Measurements from ENCODE around the gene PRDM7. TPM values are rescaled to one million over a fixed set of nuclear protein-coding genes. Genes with fewer than 3 reads are reported as not detected.

The PRDM7 gene
- total RNA-seq, 1 donor from 2014 or later, result not detected

DNA sequence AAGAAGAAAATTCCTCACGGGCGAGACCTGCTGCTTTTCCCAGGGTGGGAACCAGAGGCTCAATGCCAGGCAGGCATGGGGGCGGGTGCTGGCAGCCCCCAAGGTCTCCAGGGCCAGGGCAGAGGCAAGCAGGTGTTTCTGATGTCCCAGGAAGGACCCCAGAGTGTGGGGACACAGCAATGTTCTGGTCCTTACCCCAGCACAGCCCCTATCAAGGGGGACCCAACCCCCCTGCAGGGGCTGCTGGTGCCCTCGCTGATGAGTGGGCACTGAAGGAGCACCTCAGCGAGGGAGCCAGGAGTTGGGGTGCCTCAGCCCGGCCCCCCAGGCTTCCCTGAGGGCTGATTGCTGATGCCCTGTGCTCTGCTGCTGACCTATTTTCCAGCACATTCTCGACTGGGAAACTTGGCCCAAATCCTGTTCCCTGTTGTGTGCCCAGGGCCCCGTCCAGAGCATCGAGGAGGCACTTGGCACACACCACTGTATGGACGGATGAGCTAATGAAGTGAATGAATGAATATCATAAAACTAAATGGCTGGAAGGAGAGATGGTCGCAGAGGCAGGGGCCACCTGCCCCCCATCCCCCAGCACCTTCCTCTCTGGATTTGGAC is 60.7 kb downstream of the PRDM7 start:
- H3K27ac Mint-ChIP-seq, result no peak overlapping the region
- H3K27me3 Mint-ChIP-seq, result peaks cover 10% of the 10 kb centered on the region
- H3K4me1 Mint-ChIP-seq, result peaks cover 51% of the 10 kb centered on the region
- no peak for ATAC-seq (ENCODE audit: low read depth)
- no peak overlapping the region for H3K4me3 Mint-ChIP-seq
- TF ChIP-seq, protein P1, sequence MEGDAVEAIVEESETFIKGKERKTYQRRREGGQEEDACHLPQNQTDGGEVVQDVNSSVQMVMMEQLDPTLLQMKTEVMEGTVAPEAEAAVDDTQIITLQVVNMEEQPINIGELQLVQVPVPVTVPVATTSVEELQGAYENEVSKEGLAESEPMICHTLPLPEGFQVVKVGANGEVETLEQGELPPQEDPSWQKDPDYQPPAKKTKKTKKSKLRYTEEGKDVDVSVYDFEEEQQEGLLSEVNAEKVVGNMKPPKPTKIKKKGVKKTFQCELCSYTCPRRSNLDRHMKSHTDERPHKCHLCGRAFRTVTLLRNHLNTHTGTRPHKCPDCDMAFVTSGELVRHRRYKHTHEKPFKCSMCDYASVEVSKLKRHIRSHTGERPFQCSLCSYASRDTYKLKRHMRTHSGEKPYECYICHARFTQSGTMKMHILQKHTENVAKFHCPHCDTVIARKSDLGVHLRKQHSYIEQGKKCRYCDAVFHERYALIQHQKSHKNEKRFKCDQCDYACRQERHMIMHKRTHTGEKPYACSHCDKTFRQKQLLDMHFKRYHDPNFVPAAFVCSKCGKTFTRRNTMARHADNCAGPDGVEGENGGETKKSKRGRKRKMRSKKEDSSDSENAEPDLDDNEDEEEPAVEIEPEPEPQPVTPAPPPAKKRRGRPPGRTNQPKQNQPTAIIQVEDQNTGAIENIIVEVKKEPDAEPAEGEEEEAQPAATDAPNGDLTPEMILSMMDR (IDR thresholded peaks at IDR 0.05), result no peak
- no peak for DNase-seq
- CTCF ChIA-PET, result no interaction called here
- intact Hi-C loops (cut with micrococcal nuclease), result no loop called here
- peaks cover 5% of the 10 kb centered on the region for H3K36me3 Mint-ChIP-seq (ENCODE audit: low read depth)
- POLR2A ChIA-PET, result interaction anchor here (0.6 kb wide), 1 partner anchor 9 kb away, joined by 3 read pairs; no protein-coding TSS in a partner anchor
- no peaks in the 10 kb centered on the region for H3K9me3 Mint-ChIP-seq

DNA sequence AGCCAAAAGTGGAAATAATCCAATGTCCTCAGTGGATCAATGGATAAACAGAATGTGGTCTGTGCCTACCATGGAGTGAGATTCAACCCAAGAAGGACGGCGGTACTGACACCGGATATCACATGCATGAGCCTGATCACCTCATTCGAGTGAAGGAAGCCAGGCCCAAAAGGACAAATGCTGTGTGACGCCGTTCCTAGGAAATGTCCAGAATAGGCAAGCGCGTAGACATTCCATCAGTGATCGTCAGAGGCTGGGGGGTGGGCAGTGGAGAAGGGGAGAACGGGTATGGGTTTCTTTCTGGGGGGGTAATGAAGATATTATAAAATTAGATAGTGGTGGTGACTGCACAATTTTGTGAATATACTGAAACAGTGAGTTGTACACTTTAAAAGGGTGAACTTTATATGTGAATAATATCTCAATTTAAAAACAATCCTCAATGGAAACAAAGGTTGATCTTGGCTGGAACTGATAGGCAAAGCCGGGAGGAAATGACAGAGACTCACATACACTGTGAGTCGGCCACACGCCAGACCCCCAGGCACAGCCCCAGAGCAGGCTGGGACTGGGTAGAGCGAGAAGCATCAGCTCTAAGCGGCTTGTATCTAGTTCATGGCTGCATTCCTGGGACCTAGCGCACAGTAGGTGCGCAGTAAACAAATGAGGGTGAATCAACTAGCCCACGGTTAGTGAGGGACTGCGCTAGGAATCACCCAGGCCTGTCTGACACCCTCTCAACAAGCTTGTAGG is 61.4 kb downstream of the PRDM7 start:
- H3K4me3 Mint-ChIP-seq, result no peak overlapping the region
- CTCF ChIA-PET, result no interaction called here
- peaks cover 10% of the 10 kb centered on the region for H3K27me3 Mint-ChIP-seq
- H3K9me3 Mint-ChIP-seq, result no peaks in the 10 kb centered on the region
- no peak for ATAC-seq (ENCODE audit: low read depth)
- POLR2A ChIA-PET, result interaction anchor here (0.6 kb wide), 1 partner anchor 10 kb away, joined by 3 read pairs; no protein-coding TSS in a partner anchor
- TF ChIP-seq, protein P1 (IDR thresholded peaks at IDR 0.05), result no peak
- intact Hi-C loops (cut with micrococcal nuclease), result no loop called here
- no peak overlapping the region for H3K27ac Mint-ChIP-seq
- peaks cover 51% of the 10 kb centered on the region for H3K4me1 Mint-ChIP-seq
- H3K36me3 Mint-ChIP-seq (ENCODE audit: low read depth), result peaks cover 5% of the 10 kb centered on the region
- DNase-seq, result no peak

DNA sequence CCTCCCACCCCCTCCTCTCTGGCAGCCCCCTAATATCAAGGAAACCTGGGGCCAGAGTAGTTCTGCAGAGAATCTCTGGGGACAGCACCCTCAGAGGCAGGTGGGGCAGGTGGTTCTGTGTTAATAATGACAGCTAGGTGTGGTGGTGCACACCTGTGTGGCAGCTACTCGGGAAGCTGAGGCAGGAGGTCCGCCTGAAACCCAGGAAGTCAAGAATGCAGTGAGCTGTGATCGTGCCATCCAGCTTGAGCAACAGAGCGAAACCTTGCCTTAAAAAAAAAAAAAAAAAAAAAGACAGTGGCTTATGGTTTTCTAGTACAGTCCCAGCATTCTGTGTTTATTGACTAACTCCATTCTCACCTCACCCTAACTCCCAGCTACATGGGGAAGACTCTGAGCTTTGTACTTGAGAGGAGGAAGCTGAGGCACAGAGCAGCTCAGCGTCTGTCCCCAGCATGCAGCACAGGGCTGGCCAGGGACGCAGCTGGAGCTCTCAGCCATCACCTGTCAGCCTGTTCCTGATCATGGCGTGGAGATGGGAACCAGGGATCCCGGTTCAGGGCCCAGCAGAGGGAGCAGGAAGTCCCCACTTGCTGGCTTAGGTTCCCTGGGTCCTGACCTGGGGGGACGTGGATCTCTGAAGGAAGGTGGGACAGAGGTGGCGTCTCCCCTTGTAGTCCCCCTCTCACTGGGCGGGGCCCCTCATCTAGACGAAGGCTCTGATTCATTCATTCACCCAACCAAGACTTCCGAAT is 64.0 kb downstream of the PRDM7 start:
- POLR2A ChIA-PET, result interaction anchor here (0.6 kb wide), 1 partner anchor 772 kb away, joined by 10 read pairs; no protein-coding TSS in a partner anchor
- TF ChIP-seq, protein P1 (IDR thresholded peaks at IDR 0.05), result no peak
- intact Hi-C loops (cut with micrococcal nuclease), result no loop called here
- peaks cover 6% of the 10 kb centered on the region for H3K27me3 Mint-ChIP-seq
- no peaks in the 10 kb centered on the region for H3K9me3 Mint-ChIP-seq
- no peak overlapping the region for H3K27ac Mint-ChIP-seq
- DNase-seq, result no peak
- H3K36me3 Mint-ChIP-seq (ENCODE audit: low read depth), result peaks cover 5% of the 10 kb centered on the region
- H3K4me1 Mint-ChIP-seq, result peaks cover 65% of the 10 kb centered on the region
- no peak for ATAC-seq (ENCODE audit: low read depth)
- peak overlapping the region; percentile 57 for H3K4me3 Mint-ChIP-seq
- CTCF ChIA-PET, result no interaction called here

DNA sequence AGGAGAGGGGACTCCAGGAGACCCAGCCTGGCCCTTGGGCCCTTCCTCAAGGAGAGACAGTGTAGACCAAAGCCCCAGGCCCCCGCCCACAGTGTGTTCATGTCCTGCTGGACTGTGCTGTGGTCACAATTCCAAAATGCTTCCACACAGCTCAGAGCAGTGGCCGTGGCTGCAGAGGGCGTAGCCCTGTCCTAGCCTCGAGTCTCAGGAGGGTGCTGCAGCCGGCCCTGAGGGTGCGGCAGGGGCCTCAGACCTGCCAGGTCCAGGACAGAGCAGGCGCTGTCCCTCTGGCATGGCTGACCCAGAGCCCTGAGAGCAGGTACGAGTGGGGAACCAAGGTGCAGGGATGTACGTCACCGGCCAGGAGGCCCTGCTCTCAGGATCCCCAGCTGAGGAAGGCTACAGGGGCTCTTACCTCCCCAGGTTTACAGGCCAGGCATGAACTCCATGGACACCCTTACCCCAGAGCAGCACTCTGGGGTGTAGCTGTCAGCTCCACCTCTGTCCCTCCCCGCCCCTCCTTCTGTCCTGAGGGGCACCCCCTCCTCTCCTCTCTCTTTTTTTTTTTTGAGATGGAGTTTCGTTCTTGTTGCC is 65.1 kb downstream of the PRDM7 start:
- TF ChIP-seq, protein P1 (IDR thresholded peaks at IDR 0.05), result no peak
- no peak for ATAC-seq (ENCODE audit: low read depth)
- CTCF ChIA-PET, result no interaction called here
- POLR2A ChIA-PET, result interaction anchor here (0.7 kb wide), 1 partner anchor 1480 kb away, joined by 3 read pairs; no protein-coding TSS in a partner anchor
- Mint-ChIP-seq H3K4me1 (peaks cover 73% of the 10 kb centered on the region), H3K4me3 (no peak overlapping the region), H3K36me3 (ENCODE audit: low read depth) (peaks cover 5% of the 10 kb centered on the region), H3K9me3 (no peaks in the 10 kb centered on the region), H3K27me3 (peaks cover 6% of the 10 kb centered on the region), H3K27ac (no peak overlapping the region)
- intact Hi-C loops (cut with micrococcal nuclease), result no loop called here
- DNase-seq, result no peak

Data from activated B cell treated with CpG ODN at 0.5 μM for 24 hours (primary cell).